GOT3 (cell line): ENCODE results near the gene CNOT9.
"Not testable (repeated sequence)": the region's sequence is repeated elsewhere in the genome, so short reads cannot be mapped to it uniquely, and the experiment has no call there.

Experiments used
- DNase-seq: peaks from one replicate; lab custom pipeline; 2025; ENCODE audit warnings: mixed read lengths; lab: John Stamatoyannopoulos, UW

Gene CNOT9, protein sequence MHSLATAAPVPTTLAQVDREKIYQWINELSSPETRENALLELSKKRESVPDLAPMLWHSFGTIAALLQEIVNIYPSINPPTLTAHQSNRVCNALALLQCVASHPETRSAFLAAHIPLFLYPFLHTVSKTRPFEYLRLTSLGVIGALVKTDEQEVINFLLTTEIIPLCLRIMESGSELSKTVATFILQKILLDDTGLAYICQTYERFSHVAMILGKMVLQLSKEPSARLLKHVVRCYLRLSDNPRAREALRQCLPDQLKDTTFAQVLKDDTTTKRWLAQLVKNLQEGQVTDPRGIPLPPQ

DNA sequence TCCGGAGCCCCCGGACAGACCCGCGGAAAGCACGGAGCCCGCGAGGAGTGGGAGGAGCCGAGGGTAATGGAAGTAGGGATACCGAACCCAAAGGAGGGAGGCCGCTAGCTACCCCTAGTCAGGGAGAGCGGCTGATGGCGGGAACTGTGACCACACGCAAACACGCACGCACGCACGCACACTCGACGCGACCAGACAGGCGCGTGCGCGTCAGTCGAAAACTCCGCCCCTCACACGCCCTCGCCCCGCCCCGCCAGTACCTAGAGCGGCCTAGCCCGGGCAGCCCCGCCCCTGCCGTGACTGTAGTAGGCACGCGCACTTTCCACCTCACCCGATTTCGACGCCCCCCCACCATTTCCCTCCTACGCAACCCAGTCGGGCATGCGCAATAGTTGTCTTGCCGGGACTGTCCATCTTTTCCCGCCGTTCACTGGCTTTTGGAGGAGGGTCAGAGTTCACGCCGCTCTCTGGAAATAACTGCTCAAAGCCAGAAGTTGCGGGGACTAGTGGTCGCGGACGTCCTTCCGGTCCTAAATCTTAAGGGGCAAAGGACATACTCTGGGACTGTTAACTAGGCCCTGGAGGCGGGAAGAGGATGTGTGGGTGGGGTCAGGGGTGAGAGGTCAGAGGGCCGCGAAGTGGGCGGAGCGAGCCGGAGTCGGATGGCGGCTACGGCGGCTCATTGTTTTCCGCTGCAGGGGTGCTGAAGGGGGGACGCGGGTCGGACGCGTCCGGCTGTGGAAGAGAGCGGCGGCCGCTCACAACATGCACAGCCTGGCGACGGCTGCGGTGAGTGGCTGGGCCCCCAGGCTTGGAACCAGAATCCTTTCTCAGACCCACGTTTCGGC lies at the start of gene CNOT9, which contains the start of gene USP37:
CNOT9 (plus strand) TSS at position 650 of the 848 bp plus-strand sequence; CDS start at position 766, 116 bp downstream.
USP37 (minus strand) TSS at position 162 of the 848 bp plus-strand sequence. CDS start 9,698 bp downstream, outside the sequence.
- DNase-seq: peak; percentile 95

DNA sequence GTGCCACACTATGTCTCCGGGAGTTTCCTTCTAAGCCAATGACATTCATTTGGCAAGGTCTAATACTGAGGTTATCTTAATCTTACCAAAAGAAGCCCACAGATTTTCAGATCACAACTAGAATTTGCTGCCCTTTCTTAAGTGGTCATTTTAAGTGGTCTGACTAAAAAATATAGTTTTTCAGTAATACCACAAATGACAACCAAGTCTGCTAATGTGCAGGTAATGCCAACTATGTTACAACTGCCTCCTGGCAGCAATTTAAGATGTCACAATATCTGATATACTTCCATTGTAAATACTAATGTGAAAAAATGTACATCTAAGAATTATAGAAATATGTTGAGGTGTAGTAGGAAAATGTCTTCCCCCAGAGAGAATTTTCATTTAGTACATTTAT lies 49.8 kb upstream of the CNOT9 start:
- no peak for DNase-seq

DNA sequence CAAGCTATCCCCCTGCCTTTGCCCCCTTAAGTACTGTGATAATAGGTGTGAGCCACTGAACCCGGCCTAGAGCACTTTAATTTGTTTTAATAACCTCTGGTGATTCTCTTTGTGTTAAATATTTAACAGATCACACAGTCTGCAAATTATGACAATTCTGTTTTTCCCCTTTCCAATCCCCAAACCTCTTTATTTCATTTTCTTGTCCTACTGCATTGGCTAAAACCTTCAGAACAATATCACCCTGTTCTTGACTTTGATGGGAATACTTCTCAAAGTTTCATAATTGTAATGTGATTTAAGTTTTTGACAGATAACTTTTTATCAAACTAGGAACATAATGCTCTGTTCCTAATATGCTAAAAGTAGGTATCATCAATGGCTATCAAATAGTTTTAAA lies 45.0 kb upstream of the CNOT9 start:
- no peak for DNase-seq

DNA sequence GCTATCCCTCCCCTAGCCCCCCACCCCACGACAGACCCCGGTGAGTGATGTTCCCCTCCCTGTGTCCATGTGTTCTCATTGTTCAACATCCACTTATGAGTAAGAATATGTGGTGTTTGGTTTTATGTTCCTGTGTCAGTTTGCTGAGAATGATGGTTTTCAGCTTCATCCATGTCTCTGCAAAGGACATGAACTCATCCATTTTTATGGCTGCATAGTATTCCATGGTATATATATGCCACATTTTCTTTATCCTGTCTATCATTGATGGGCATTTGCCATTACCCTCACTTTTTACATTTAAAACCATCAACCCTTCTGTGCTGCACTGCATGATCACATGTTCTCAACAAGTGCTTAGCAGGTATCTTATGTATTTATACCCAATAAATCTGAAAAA lies 40.2 kb upstream of the CNOT9 start:
- not testable (repeated sequence) for DNase-seq

DNA sequence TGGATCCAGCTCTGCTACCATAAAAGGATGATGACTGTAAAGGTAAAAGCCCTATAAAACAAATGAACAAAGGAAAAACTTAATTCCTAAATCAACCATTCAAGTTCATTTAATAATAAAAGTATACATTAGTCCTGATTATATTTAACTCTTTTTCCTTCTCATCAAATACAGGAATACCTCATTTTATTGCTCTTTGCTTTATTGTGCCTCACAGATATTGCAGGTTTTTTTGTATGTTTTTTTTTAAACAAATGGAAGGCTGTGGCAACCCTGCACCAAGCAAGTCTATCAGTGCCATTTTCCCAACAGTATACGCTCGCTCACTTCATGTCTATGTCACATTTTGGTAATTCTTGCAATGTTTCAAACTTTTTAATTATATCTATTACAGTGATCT lies 38.6 kb upstream of the CNOT9 start:
- DNase-seq: no peak

DNA sequence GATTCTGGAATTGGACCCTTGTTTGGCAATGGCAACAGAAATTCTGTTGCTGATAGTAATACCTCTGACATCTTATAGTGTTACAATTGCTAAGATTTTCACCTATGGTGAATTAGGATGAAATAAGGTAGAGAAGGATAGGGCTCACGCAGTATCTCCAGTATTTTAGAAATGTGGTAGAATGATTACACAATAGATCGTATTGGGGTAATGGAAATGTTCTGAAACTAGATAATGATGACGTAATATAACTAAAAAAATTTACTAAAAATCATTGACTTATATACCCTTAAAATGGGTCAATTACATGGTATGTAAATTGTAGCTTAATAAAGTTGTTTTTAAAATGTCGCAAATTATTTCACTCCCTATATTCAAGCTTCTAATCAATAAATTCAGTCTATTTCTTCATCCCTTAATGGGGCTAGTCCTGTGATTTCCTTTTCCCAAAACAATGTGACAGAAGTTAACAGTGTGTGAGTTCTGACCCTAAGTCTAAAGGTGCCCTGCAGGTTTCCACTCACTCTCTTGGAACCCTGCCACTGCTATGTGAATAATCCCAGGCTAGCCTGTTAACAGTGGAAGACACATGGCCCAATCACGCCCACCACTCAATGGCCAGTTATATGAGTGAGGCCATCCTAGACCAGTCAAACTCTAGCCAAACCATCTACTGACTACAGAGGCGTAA lies 31.7 kb upstream of the CNOT9 start:
- DNase-seq: no peak

DNA sequence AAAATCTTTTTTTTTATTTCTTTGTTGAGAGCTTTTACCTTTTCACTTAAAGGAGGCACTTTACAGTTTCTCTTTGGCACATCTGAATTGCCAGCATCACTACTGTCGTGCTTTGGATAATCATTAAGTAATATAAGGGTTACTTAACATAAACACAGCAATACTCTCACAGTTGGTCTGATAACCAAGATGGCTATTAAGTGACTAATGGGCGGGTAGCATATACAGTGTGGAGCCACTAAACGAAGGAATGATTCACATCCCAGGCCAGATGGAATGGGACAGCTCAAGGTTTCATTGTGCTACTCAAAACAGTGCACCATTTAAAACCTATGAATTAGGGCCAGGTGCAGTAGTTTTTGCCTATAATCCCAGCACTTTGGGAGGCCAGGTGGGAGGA lies 28.6 kb upstream of the CNOT9 start:
- DNase-seq: no peak

DNA sequence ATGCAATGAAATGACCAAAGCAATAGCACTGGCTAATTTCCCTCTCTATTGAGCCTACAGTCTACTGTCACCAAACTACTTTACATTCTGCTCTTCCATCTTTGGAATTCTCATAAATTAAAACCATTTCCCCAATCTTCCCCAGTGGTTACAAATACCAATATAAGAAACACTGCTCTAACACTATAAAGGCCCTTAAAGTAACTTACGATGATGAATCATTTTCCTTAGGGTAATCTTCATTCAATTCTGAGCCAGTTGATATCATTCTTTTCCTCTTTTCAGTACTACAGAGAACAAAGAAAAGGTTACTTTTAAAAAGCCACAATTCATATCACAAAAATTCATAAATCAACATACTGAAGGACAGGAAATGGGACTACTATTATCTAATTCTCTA lies 22.6 kb upstream of the CNOT9 start:
- no peak for DNase-seq

DNA sequence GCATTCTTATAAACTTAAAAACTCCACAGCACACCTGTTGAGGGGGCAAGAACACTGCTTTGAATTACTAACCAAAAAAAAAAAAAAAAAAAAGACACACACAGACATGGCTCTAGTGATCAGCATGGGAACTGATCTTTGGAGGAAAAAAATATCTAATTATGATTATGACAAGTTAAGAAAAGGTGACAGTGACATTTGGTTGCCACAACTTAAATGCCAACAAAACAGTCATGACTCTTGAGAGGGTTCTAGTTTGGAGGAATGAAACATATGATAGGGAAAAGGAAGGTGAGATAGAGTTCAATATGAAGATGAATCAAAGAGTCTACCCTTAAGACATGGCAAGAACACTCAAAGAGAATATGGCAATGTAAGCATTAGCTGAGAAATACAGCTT lies 21.1 kb upstream of the CNOT9 start:
- DNase-seq: no peak

DNA sequence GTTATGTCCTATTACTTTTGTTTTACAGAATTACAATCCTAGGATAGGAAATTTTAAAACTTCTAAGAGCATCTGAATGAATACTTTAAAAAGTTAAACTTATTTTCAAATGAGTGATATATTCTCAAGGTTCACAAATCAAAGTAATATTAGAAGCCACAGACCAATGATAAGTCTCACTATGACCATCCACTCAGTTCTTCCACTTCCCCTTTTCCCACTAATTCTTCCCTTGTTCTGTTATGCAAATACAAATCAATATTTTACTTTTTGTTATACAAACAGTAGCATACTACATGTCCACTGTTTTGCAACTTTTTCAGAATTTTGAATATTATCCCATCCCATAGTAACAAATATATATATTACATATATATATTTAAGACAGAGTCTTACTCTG lies 20.7 kb upstream of the CNOT9 start:
- no peak for DNase-seq

DNA sequence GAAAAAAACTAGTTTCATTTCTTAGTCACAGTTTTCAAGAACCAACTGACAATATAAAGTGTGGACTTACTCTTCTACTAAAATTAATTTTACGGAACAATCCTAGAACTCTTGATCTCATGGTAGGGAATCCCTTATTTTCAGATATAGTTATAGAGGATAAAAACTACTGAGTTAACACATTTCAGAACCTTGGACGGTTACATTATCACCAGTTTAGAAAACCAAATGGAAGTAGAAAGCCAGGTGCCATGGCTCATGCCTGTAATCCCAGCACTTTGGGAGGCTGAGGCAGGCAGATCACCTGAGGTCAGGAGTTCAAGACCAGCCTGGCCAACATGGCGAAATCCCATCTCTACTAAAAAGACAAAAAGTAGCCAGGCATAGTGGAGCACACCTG lies 14.4 kb upstream of the CNOT9 start:
- not testable (repeated sequence) for DNase-seq

DNA sequence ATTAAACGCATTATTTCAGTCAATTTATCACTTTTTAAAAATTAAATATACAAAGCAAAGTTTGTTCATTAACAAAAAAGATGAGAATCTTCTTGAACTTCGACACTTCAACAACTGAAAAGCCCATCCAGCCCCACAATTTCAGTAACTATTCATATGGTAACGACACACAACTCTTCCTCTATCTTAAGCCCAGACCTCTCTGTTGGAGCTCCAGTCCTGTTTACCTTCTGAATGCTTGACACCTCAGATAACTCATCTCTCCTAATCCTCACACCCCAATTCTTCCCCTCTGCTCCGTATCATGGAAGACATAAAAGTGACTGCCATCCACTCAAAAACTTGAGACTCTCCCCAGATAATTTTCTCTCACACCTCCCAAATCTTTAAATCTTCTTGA lies 13.1 kb upstream of the CNOT9 start:
- DNase-seq: no peak

DNA sequence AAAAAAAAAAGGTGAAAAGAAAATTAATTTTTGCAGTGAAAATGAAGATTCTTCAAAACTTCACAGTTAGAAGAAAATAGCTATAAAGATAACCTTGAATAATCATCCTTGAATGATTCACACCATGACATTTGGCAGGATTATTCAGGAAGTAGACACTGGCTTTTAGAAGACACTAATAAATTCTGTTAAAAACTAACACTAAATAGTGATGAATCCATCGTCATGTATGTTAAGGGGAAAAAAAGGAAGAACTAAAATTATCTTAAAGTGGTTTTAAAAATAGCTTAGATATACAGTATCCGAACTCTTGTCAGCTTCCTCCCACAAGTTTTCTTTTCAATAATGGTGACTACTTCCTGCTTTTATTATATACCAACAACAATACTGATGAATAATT lies 10.7 kb upstream of the CNOT9 start:
- DNase-seq: no peak

DNA sequence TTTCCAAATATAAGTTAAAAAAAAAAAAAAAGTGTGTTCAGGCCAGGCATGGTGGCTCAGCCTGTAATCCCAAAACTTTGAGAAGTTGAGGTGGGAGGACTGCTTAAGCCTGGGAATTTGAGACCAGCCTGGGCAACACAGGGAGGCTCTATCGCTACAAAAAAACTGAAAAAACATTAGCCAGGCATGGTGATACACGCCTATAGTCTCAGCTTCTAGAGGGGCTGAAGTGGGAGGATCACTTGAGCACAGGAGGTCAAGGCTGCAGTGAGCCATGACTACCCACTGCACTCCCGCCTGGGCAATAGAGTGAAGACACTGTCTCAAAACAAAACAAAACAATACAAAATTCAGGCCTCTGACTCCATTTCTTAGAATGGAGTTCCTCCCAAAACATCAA lies 9.7 kb upstream of the CNOT9 start:
- no peak for DNase-seq

DNA sequence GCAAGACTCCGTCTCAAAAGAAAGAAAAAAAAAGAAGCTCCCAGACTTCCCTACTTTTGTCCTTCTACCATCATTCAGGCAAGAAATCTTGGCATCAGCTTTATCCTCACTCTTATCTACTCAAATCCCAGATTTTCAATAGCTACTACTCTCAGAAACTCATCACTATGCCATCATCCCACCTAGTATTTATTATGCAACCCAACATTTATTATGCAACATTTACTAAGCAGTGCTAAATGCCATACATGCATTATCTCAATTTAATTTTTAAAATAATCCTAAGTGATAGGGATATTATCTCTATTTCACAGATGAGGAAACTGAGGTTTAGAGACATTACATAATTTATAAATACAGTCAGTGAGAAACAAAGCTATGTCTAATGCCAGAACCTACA lies 4.6 kb upstream of the CNOT9 start:
- DNase-seq: no peak

DNA sequence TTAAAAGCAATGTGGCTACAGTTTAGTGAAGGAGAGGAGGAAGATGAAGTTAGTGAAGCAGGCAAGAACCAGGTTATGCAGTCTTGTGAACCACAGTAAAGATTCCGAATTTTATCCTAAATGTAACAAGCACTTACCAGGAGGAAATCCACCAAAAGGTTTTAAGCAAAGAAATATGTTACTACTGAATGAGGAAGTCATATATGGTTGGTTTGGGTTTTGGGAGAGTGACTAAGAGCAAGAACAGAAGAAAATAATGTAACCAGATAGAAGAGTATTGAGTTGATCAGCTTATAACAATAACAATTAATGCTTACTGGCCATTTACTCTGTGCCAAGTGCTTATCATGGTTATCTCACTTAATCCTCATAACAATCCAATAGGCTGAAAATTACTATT lies 2.3 kb upstream of the CNOT9 start:
- no peak for DNase-seq

DNA sequence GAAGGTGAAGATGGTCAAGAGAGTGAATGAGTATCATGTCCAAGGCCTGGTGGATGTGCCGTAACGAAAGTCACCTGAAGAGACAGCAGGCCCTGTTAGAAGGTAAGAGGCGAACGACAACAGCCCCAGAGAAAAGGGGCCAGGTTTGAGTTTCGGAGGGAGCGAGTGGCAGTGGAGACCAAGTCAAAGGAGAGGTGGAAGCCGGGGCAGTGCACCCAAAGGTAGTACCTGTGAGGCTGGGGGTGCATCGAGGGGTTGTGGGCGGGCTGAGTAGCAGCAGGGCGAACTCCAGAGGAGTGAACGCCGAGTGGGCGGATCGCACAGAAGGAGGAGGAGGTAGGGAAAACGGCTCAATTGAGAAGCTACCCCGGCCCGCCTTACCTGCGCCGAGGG lies 846 bp upstream of the CNOT9 start:
- DNase-seq: peak; percentile 43

DNA sequence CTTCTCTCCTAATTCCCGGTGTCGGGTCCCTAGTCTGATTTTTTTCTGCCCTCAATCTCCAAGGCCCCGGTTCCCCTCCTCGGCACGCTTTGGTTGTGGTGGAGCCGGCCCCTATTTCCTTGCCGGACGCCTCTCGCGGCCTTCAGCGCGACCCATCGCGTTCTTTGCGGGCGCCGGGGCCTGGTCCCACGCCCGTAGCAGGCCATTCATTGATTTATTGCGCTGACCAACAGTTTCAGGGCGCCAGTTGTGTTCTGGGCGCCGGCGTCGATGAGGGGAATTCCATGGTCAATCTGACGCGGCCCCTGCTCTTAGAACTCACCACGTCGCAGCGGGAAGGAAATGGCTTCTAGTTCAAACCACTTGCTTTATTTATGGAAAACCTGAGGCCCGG lies 396 bp downstream of the CNOT9 start:
- peak; percentile 8 for DNase-seq

DNA sequence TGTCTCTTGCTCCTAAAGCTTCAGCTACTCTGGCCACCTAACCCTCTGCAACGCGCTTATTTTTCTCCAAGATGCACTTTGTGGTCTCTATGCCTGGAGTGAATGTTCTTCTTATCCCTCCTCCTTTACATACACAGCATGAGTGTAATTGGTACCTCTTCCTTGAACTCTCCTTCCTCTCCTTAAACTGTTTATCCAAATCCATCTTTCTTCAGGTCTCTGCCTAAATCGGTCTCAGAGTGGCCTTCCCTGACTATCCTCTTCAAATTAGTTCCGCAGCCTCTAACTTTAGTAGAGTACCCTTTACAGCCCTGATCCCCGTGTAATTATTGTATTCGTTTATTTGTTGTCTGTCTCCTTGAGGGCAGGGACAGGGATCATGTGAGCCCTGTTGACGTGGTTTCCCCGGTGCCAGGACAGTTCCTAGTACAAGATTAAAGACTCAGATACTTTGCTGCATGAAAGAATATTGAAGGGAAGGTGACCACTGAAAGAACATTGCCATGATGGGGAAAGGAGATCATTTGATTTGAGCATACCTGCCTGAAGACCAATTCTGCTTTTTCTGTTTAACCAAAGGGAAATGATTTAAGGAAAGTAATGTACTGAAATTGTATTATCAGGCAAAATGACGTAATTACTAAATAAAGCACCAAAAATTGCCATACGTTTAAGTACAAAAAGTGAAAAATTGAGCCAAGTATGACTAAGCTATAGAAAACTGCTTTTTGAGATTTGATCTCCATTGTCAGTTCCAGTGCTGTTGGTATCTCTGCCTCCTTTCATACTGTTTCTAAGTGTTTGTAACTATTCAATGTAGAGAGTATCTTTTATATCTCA lies 1.2 kb downstream of the CNOT9 start:
- DNase-seq: no peak

DNA sequence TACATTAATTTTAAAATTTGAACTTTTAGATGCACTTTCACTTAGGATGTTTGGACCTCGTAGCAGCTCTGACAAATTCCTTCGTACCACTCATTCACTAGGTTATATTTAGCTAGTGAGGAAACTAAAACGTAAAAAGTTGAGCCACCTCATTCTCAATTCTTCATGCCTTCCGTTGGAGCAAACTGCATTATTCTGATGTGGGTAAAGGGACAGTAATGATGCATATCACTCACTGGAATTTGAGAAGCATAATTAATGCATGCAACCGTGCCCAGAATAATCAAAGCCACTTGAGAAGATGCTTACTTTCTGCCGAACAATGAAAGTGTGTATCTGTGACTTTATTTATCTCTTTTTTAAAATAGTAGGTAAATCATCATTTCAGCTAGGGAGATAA lies 2.2 kb downstream of the CNOT9 start:
- no peak for DNase-seq

DNA sequence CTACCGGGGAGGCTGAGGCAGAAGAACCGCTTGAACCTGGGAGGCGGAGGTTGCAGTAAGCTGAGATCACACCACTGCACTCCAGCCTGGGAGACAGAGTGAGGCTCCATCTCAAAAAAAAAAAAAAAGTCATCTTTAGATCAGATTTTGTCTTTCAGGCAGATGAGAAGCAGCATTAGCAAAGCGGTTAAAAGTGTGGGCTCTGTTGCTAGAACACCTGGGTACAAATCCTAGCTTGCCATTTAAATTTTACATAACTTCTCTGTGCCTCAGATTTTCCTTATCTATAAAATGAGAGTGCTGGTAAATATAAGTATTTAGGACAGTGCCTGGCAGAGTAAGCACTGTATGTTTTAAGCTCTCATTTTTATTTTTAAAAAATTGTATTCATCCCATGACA lies 8.2 kb downstream of the CNOT9 start:
- no peak for DNase-seq
